Stimulated activated CD8-positive, alpha-beta memory T cell treated with anti-CD3 and anti-CD28 coated beads, Interleukin-7, amount 100 ng/mL, for 24 hours (primary cell): ENCODE measurements around the gene RAMACL.

Source experiments
- DNase-seq: peaks from one replicate; pipeline ENCODE4 v3.0.0-alpha.2; 2020; ENCODE audit warnings: low read depth

RAMACL gene

GRCh38 chr6:166573511-166574216, 12.8 kb downstream of the RAMACL start:
- DNase-seq, result no peak

- DNase-seq, result no peak
Observed at GRCh38 chr6:166572370-166573261, 13.9 kb downstream of the RAMACL start.

GRCh38 chr6:166570929-166571713, 15.4 kb downstream of the RAMACL start:
- DNase-seq, result no peak

GRCh38 chr6:166569206-166569605, 17.3 kb downstream of the RAMACL start:
- no peak for DNase-seq

- no peak for DNase-seq
Observed at GRCh38 chr6:166567813-166568212, 18.7 kb downstream of the RAMACL start.

- no peak for DNase-seq
Observed at GRCh38 chr6:166567107-166567506, 19.4 kb downstream of the RAMACL start.

GRCh38 chr6:166566026-166567011, 20.2 kb downstream of the RAMACL start:
- no peak for DNase-seq

GRCh38 chr6:166565084-166565967, 21.2 kb downstream of the RAMACL start:
- DNase-seq, result no peak

GRCh38 chr6:166563805-166564204, 22.7 kb downstream of the RAMACL start:
- no peak for DNase-seq

GRCh38 chr6:166563200-166563599, 23.3 kb downstream of the RAMACL start:
- DNase-seq, result no peak

- DNase-seq, result no peak
Observed at GRCh38 chr6:166562726-166563125, 23.8 kb downstream of the RAMACL start.

GRCh38 chr6:166561771-166562359, 24.6 kb downstream of the RAMACL start:
- no peak for DNase-seq

GRCh38 chr6:166560222-166560621, 26.3 kb downstream of the RAMACL start:
- no peak for DNase-seq

- no peak for DNase-seq
Observed at GRCh38 chr6:166559662-166560061, 26.8 kb downstream of the RAMACL start.

- no peak for DNase-seq
Observed at GRCh38 chr6:166559211-166559610, 27.3 kb downstream of the RAMACL start.

- no peak for DNase-seq
Observed at GRCh38 chr6:166558156-166559005, 28.1 kb downstream of the RAMACL start.

GRCh38 chr6:166556863-166557322, 29.6 kb downstream of the RAMACL start:
- DNase-seq, result no peak

GRCh38 chr6:166556336-166556735, 30.1 kb downstream of the RAMACL start:
- no peak for DNase-seq

GRCh38 chr6:166555086-166555485, 31.4 kb downstream of the RAMACL start:
- no peak for DNase-seq
